ENCODE measurements around the gene HEPACAM2. TPM values are rescaled to one million over a fixed set of nuclear protein-coding genes. Genes with fewer than 3 reads are reported as not detected.

The HEPACAM2 gene
- total RNA-seq, 1 donor from 2014 or later, result not detected

- no peak for TF ChIP-seq CTCF (conservative IDR thresholded peaks at IDR 0.05)
- H3K27ac Mint-ChIP-seq (ENCODE audit: unreplicated experiment), result no peak overlapping the region
- H3K4me1 Mint-ChIP-seq, result no peaks in the 10 kb centered on the region
- H3K9me3 Mint-ChIP-seq, result no peaks in the 10 kb centered on the region
- DNase-seq (ENCODE audit: low read depth, low spot score), result no peak
- H3K36me3 Mint-ChIP-seq (ENCODE audit: low read depth), result no peaks in the 10 kb centered on the region
- H3K4me3 Mint-ChIP-seq, result no peak overlapping the region
- peaks cover 90% of the 10 kb centered on the region for H3K27me3 Mint-ChIP-seq (ENCODE audit: low read depth)
Measured at GRCh38 chr7:93203496-93203895, 22.8 kb downstream of the HEPACAM2 start.

GRCh38 chr7:93202594-93203250 is 23.5 kb downstream of the HEPACAM2 start:
- Mint-ChIP-seq H3K4me3 (no peak overlapping the region), H3K4me1 (no peaks in the 10 kb centered on the region), H3K9me3 (no peaks in the 10 kb centered on the region), H3K27me3 (ENCODE audit: low read depth) (peaks cover 90% of the 10 kb centered on the region), H3K36me3 (ENCODE audit: low read depth) (no peaks in the 10 kb centered on the region), H3K27ac (ENCODE audit: unreplicated experiment) (no peak overlapping the region)
- DNase-seq (ENCODE audit: low read depth, low spot score), result no peak
- TF ChIP-seq CTCF (conservative IDR thresholded peaks at IDR 0.05), result no peak

GRCh38 chr7:93198472-93198871 is 27.8 kb downstream of the HEPACAM2 start:
- DNase-seq (ENCODE audit: low read depth, low spot score), result no peak
- H3K27me3 Mint-ChIP-seq (ENCODE audit: low read depth), result peaks cover 88% of the 10 kb centered on the region
- no peaks in the 10 kb centered on the region for H3K9me3 Mint-ChIP-seq
- TF ChIP-seq CTCF (conservative IDR thresholded peaks at IDR 0.05), result no peak
- H3K4me3 Mint-ChIP-seq, result no peak overlapping the region
- H3K27ac Mint-ChIP-seq (ENCODE audit: unreplicated experiment), result no peak overlapping the region
- no peaks in the 10 kb centered on the region for H3K4me1 Mint-ChIP-seq
- no peaks in the 10 kb centered on the region for H3K36me3 Mint-ChIP-seq (ENCODE audit: low read depth)

- TF ChIP-seq CTCF (conservative IDR thresholded peaks at IDR 0.05), result no peak
- Mint-ChIP-seq H3K4me1 (no peaks in the 10 kb centered on the region), H3K4me3 (no peak overlapping the region), H3K27ac (ENCODE audit: unreplicated experiment) (no peak overlapping the region), H3K27me3 (ENCODE audit: low read depth) (peaks cover 93% of the 10 kb centered on the region), H3K9me3 (no peaks in the 10 kb centered on the region), H3K36me3 (ENCODE audit: low read depth) (no peaks in the 10 kb centered on the region)
- DNase-seq (ENCODE audit: low read depth, low spot score), result no peak
Measured at GRCh38 chr7:93196336-93196735, 29.9 kb downstream of the HEPACAM2 start.

GRCh38 chr7:93194386-93194785 is 31.9 kb downstream of the HEPACAM2 start:
- Mint-ChIP-seq H3K27me3 (ENCODE audit: low read depth) (peaks cover 94% of the 10 kb centered on the region), H3K9me3 (no peaks in the 10 kb centered on the region), H3K36me3 (ENCODE audit: low read depth) (no peaks in the 10 kb centered on the region), H3K4me3 (no peak overlapping the region), H3K27ac (ENCODE audit: unreplicated experiment) (no peak overlapping the region), H3K4me1 (no peaks in the 10 kb centered on the region)
- no peak for TF ChIP-seq CTCF (conservative IDR thresholded peaks at IDR 0.05)
- no peak for DNase-seq (ENCODE audit: low read depth, low spot score)

Measured in neural crest cell (in vitro differentiated cells).